GM19043 (cell line): ENCODE results near the gene THYN1.

Source experiments
- ATAC-seq: cut with Tn5 transposase; IDR thresholded peaks from one replicate; pipeline ENCODE4 v1.9.1; 2021; ENCODE audit warnings: low read depth; ENCODE audit not compliant: unreplicated experiment

THYN1 gene

GRCh38 chr11:134226806-134227325, 26.3 kb downstream of the THYN1 start:
- no peak for ATAC-seq

DNA sequence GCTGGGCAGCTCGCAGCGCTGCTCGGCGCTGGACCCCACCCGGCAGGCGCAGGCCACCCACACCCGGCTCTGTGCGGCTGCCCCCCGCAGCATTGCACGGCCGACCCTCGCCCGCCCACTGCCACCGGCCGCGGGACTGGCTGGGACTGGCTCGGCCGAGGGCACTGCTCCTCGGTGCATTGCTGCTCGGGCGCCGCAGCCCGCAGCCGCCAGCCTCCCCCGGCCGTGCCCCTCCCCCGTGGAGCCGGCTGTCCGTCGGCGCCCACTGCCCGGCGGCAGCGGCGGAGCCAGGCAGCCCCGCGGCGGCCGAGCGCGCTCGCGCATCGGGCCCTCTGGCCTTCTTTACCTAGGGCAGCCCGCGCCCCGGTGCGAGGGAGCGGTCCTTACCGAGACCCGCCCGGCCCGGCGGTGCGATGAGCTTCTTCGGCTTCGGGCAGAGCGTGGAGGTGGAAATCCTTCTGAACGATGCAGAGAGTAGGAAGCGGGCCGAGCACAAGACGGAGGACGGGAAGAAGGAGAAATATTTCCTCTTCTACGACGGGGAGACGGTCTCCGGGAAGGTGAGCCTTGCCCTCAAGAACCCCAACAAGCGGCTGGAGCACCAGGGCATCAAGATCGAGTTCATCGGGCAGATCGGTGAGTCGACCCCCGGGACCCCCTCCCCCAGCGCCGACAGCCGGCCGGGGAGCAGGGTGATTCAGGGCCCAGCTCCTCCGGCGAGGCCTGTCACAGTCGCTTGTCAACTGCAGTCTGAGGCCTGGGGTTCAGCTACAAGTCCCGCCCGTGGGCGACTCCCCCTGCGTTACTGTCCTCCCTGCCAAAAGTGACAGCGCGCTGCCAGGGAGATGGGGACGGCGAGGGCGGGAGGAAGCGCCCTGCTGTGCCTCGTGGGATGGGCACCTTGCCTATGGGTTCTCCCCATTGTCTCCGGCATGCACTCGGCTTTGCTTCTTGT, 28.2 kb downstream of the THYN1 start:
- ATAC-seq: peak; percentile 12

GRCh38 chr11:134223836-134224709, 29.1 kb downstream of the THYN1 start, which contains the start of the genes NCAPD3 and VPS26B:
Gene NCAPD3, minus strand, starts transcription at chr11:134223967. Its CDS starts 41 bp downstream, at chr11:134223926.
Gene VPS26B, plus strand, starts transcription at chr11:134224671. Its CDS starts 452 bp downstream, at chr11:134225123.
- peak; percentile 75 for ATAC-seq

- no peak for ATAC-seq
These were observed 30.0 kb downstream of the THYN1 start for GRCh38 chr11:134223121-134223520.

- ATAC-seq: no peak
These were observed 36.3 kb downstream of the THYN1 start for GRCh38 chr11:134216816-134217215.

- ATAC-seq: no peak
These were observed 37.3 kb downstream of the THYN1 start for GRCh38 chr11:134215836-134216235.

- ATAC-seq: no peak
These were observed 45.5 kb downstream of the THYN1 start for GRCh38 chr11:134207538-134208239.

GRCh38 chr11:134206185-134206584, 47.0 kb downstream of the THYN1 start:
- no peak for ATAC-seq

GRCh38 chr11:134205729-134206128, 47.4 kb downstream of the THYN1 start:
- ATAC-seq: no peak

DNA sequence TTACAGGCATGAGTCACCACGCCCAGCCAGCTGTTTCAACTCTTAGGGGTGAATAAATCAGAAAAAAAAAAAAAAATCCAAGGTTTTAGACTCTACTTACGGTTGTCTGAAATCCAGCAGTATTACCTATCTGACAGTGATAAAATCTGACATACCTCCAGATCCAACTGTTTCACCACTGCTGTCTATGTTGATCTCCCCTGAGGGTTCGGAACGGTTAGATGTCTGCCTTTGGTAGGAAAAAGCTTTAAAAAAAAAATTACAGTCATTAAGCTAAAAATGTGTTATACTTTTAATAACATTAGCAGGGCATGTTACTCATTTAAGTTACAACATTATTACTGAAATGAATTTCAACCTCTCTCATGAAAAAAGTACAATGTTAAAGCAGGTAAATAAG, 50.5 kb downstream of the THYN1 start:
- ATAC-seq: no peak

DNA sequence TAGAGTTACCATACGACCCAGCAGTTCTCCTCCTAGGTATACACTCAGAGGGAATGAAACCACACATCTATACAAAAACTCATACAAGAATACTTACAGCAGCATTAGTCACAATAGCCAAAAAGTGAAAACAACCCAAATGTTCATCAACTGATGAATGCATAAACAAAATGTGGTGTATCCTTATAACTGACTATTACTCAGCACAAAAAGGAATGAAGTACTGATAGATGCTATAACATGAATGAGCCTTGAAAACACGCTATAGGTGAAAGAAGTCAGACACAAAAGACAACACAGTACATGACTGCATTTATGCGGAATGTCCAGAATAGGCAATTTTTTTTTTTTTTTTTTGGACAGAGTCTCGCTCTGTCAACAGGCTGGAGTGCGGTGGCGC, 52.5 kb downstream of the THYN1 start:
- no peak for ATAC-seq

- ATAC-seq: no peak
These were observed 53.6 kb downstream of the THYN1 start for GRCh38 chr11:134199531-134199930.
